Gastroesophageal sphincter (tissue), 4 donors: ENCODE measurements around the gene CTNNA3. TPM values are rescaled to one million over a fixed set of nuclear protein-coding genes. Genes with fewer than 3 reads are reported as not detected.

Experiments
- ATAC-seq: fragments of 150-250 bp; one replicate; pipeline ENCODE4 v1.9.1; 2016; ENCODE audit warnings: mild to moderate bottlenecking, moderate library complexity
- H3K27ac ChIP-seq, 4 donors: fragments of 200-600 bp; sonication (generic) in 3 of 4; 1 replicate in 3 of 4; 2 replicates in 1 of 4; pipeline ENCODE4 v1.5.1; 2016 to 2019
- H3K27me3 ChIP-seq: fragments of 200-600 bp; sonication (generic); one replicate; pipeline ENCODE4 v1.5.1; 2019
- H3K36me3 ChIP-seq, 2 donors: fragments of 200-600 bp; sonication (generic); one replicate each; pipeline ENCODE4 v1.5.1; 2019; ENCODE audit warnings: control low read depth in 1 of 2
- H3K4me1 ChIP-seq, 3 donors: fragments of 200-600 bp; sonication (generic); 1 replicate in 2 of 3; 2 replicates in 1 of 3; pipeline ENCODE4 v1.5.1; 2016 to 2019; ENCODE audit warnings: control low read depth in 2 of 3
- H3K4me3 ChIP-seq, 2 donors: fragments of 200-600 bp; sonication (generic); one replicate each; pipeline ENCODE4 v1.5.1; 2019; ENCODE audit warnings: mild to moderate bottlenecking in 1 of 2, moderate library complexity in 1 of 2
- H3K9me3 ChIP-seq, 3 donors: fragments of 200-600 bp; sonication (generic); one replicate each; pipeline ENCODE4 v1.5.1; 2017 to 2019; ENCODE audit warnings: control low read depth in 2 of 3
- CTCF ChIP-seq, 4 experiments: fragments of 200-600 bp in 2 of 4; fragments of 450-650 bp in 2 of 4; sonication (generic) in 1 of 4; IDR thresholded peaks; one replicate each; pipeline ENCODE4 v1.5.1; 2017 to 2019; ENCODE audit warnings: antibody characterized with exemption in 4 of 4, mild to moderate bottlenecking in 2 of 4, moderate library complexity in 2 of 4
- EP300 ChIP-seq: sonication (generic); formaldehyde crosslinking; IDR thresholded peaks from one replicate; pipeline ENCODE4 v1.6.1; 2017; ENCODE audit warnings: antibody characterized with exemption, mild to moderate bottlenecking
- POLR2A ChIP-seq, 2 donors: fragments of 450-650 bp; IDR thresholded peaks; one replicate each; pipeline ENCODE4 v1.6.1; 2017; ENCODE audit warnings: antibody characterized with exemption in 2 of 2, mild to moderate bottlenecking in 2 of 2, moderate library complexity in 1 of 2
- POLR2AphosphoS5 ChIP-seq: sonication (generic); formaldehyde crosslinking; IDR thresholded peaks from one replicate; pipeline ENCODE4 v1.6.1; 2017; ENCODE audit warnings: antibody characterized with exemption
- WGBS, 2 donors: methylation state at CpG; one replicate each; pipeline ENCODE4 v1.1.5; 2018; ENCODE audit warnings: low coverage in 1 of 2; 5-methylcytosine and 5-hydroxymethylcytosine counted together
- total RNA-seq, 4 donors: library from RNA; depleted of rRNA; stranded (reverse); fragments of >200 nt; gene quantifications; one replicate each; pipeline ENCODE4 v1.1.0, GENCODE V29; 2016

CTNNA3 gene
- total RNA-seq, 4 donors from 2014 or later, result 5.1 to 22.0 (median 13.8) TPM

DNA sequence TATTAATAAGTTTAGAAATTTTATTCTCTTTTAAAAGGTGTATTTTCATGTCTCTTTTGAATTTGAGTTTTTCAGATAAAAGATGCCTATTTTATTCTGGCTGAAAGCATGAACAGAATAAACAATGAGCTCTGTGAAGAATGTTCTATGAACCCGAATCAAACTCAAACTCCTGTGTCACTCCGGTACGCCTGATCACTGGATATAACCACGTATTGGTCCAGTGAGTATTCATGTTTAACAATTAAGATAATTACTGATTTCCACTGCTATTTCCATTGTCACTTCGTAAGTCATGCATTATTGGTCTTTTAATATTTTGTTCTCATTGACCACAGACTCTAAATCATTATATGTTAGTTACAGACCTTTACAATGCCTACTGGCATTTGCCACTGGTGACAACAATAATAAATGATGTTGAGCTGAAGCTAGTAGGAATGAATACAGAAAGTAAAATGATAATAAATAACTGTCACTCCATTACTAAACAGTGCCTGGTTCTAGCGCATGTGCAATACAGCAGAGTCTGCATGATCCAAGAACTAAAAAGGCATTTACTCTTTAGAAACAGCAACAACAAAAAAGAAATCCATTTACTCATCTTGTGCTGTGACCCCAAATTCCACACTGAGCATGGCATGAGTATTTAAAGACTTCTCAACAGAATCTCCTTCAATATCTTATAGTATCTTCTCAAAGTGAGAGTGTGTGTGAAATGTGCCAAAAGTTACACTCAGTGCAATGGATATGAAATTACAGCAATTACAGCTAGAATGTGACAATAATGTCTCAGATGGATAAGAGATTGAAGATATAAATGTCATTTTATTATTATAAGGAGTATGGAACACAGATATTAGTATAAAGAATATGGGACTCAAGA is 1597.2 kb downstream of the CTNNA3 start:
- no peak overlapping the region for H3K4me3 ChIP-seq
- no peak for ATAC-seq
- no peak for TF ChIP-seq POLR2A (IDR thresholded peaks at IDR 0.05)
- TF ChIP-seq CTCF (IDR thresholded peaks at IDR 0.05), result no peak
- no peak for TF ChIP-seq POLR2AphosphoS5
- TF ChIP-seq EP300, result no peak
- WGBS, 2 donors, result 16 to 50% methylated on average over 6 of the region's 6 CpGs
- no peaks in the 10 kb centered on the region for H3K9me3 ChIP-seq
- no peak overlapping the region for H3K27ac ChIP-seq
- H3K36me3 ChIP-seq, result no peaks in the 10 kb centered on the region
- H3K4me1 ChIP-seq, result no peaks in the 10 kb centered on the region
- H3K27me3 ChIP-seq, result no peaks in the 10 kb centered on the region

DNA sequence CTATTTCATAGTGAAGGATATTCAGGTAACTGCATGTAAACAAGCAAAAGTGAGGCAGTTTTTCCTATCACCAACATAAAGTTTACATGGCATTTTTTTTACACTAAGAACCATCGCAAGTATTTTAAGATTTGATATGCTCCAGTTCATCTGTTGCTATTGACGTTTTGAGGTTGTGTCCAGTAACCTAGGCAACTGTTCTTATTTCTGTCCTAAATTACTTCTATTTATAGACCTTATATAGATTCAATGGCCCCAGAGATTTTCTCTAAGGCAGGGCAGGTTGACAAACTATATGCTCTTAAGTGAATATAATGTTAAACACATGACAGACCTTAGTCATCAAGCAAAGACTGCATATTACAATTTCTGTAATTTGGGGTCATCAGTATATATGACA is 1600.4 kb downstream of the CTNNA3 start:
- no peaks in the 10 kb centered on the region for H3K36me3 ChIP-seq
- H3K4me3 ChIP-seq, result no peak overlapping the region
- no peaks in the 10 kb centered on the region for H3K27me3 ChIP-seq
- no peaks in the 10 kb centered on the region for H3K9me3 ChIP-seq
- 73 to 91% methylated on average over 2 of the region's 2 CpGs for WGBS, 2 donors
- ATAC-seq, result no peak
- no peak overlapping the region for H3K27ac ChIP-seq
- TF ChIP-seq POLR2AphosphoS5 (no peak), CTCF (IDR thresholded peaks at IDR 0.05) (no peak)
- H3K4me1 ChIP-seq, result no peaks in the 10 kb centered on the region

- WGBS, 2 donors, result 0 to 18% methylated on average over 1 of the region's 1 CpG
- H3K27ac ChIP-seq, result no peak overlapping the region
Observed at GRCh38 chr10:66085906-66086305, 1610.1 kb downstream of the CTNNA3 start.

GRCh38 chr10:66071907-66072306 is 1624.1 kb downstream of the CTNNA3 start:
- no peak for TF ChIP-seq POLR2AphosphoS5
- no peak for TF ChIP-seq CTCF (IDR thresholded peaks at IDR 0.05)
- TF ChIP-seq EP300, result no peak
- no peak for TF ChIP-seq POLR2A (IDR thresholded peaks at IDR 0.05)
- H3K4me1 ChIP-seq, result no peaks in the 10 kb centered on the region
- no peaks in the 10 kb centered on the region for H3K27me3 ChIP-seq
- no peak for ATAC-seq
- H3K4me3 ChIP-seq, result no peak overlapping the region
- WGBS, 2 donors, result 84 to 98% methylated on average over 2 of the region's 2 CpGs
- H3K36me3 ChIP-seq, result no peaks in the 10 kb centered on the region
- H3K27ac ChIP-seq, result no peak overlapping the region
- no peaks in the 10 kb centered on the region for H3K9me3 ChIP-seq

More at GRCh38 chr10:66085906-66086305, 1610.1 kb downstream of the CTNNA3 start:
- no peak overlapping the region for H3K4me3 ChIP-seq
- TF ChIP-seq EP300 (no peak), POLR2A (IDR thresholded peaks at IDR 0.05) (no peak), CTCF (IDR thresholded peaks at IDR 0.05) (no peak), POLR2AphosphoS5 (no peak)
- no peaks in the 10 kb centered on the region for H3K9me3 ChIP-seq
- no peak for ATAC-seq
- H3K36me3 ChIP-seq, result no peaks in the 10 kb centered on the region
- H3K27me3 ChIP-seq, result no peaks in the 10 kb centered on the region
- no peaks in the 10 kb centered on the region for H3K4me1 ChIP-seq

DNA sequence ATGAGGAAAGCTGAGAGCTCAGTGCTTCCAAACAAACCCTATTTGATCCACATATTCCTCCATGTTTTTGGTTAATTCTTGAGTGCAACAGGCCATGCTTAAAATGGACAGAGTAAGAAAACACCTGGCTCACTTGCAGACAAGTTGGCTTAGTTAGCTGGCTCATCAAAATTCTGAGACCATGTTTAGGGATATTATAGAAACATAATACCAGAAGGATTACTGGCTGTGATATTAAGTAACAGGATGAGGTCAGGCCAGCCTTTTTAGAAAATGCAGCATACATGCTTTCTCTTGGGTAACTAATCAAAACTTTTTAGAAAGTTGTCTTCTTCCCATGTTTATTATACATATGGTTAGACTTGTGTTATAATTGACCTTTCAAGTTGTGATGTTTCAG is 1637.4 kb downstream of the CTNNA3 start:
- H3K4me3 ChIP-seq, result no peak overlapping the region
- no peak for TF ChIP-seq EP300
- no peak for TF ChIP-seq POLR2A (IDR thresholded peaks at IDR 0.05)
- TF ChIP-seq POLR2AphosphoS5, result no peak
- no peaks in the 10 kb centered on the region for H3K4me1 ChIP-seq
- H3K36me3 ChIP-seq, result no peaks in the 10 kb centered on the region
- H3K27ac ChIP-seq, result no peak overlapping the region
- H3K9me3 ChIP-seq, result no peaks in the 10 kb centered on the region
- no peak for ATAC-seq
- H3K27me3 ChIP-seq, result no peaks in the 10 kb centered on the region
